GM12874 (cell line): ENCODE results near the gene CLMP.

Experiments
- CTCF ChIP-seq: IDR thresholded peaks from 2 replicates; pipeline ENCODE4 v1.5.1; 2011; ENCODE audit warnings: low read depth, mild to moderate bottlenecking, control low read depth, low read length, moderate library complexity; ENCODE audit not compliant: insufficient read depth

CLMP gene

GRCh38 chr11:123137431-123138224 is 57.4 kb downstream of the CLMP start:
- no peak for TF ChIP-seq CTCF

GRCh38 chr11:123135863-123136446 is 59.1 kb downstream of the CLMP start:
- no peak for TF ChIP-seq CTCF

GRCh38 chr11:123132881-123133280 is 62.2 kb downstream of the CLMP start:
- TF ChIP-seq CTCF = no peak

- no peak for TF ChIP-seq CTCF
Observed at GRCh38 chr11:123129920-123130319, 65.1 kb downstream of the CLMP start.

GRCh38 chr11:123125169-123125568 is 69.9 kb downstream of the CLMP start:
- no peak for TF ChIP-seq CTCF

GRCh38 chr11:123122852-123123251 is 72.2 kb downstream of the CLMP start:
- no peak for TF ChIP-seq CTCF

GRCh38 chr11:123122341-123122740 is 72.7 kb downstream of the CLMP start:
- no peak for TF ChIP-seq CTCF
